HepG2 (cell line): Measurements from ENCODE around the gene TF. TPM values are rescaled to one million over a fixed set of nuclear protein-coding genes. Genes with fewer than 3 reads are reported as not detected.

ENCODE experiments used
- ATM ChIP-seq: fragments of 450-650 bp; IDR thresholded peaks from 2 replicates; pipeline ENCODE4 v1.7.1; 2017; ENCODE audit warnings: mild to moderate bottlenecking, borderline replicate concordance
- BHLHE40 ChIP-seq: IDR thresholded peaks from 2 replicates; pipeline ENCODE4 v1.6.1; 2011; ENCODE audit warnings: low read length, improper control_type of control experiment
- FOXA3 ChIP-seq: IDR thresholded peaks from 2 replicates; pipeline ENCODE4 v1.6.1; 2016; ENCODE audit warnings: missing genetic modification reagents, missing compliant biosample characterization
- FOXM1 ChIP-seq: sonication (generic); formaldehyde crosslinking; IDR thresholded peaks from 2 replicates; pipeline ENCODE4 v1.5.0; 2020; ENCODE audit warnings: missing genetic modification reagents
- GABPA ChIP-seq, 2 experiments: IDR thresholded peaks; 2 replicates each; pipeline ENCODE4 v1.6.1; 2011 to 2016; ENCODE audit warnings: low read depth in 2 of 2, low read length in 1 of 2, missing biosample characterization in 1 of 2, missing genetic modification characterization in 1 of 2
- GFI1 ChIP-seq: sonication (generic); formaldehyde crosslinking; IDR thresholded peaks from 2 replicates; pipeline ENCODE4 v1.5.0; 2020; ENCODE audit warnings: missing genetic modification reagents, mild to moderate bottlenecking, borderline replicate concordance
- HNF4G ChIP-seq, 2 experiments: sonication (generic) in 1 of 2; formaldehyde crosslinking in 1 of 2; IDR thresholded peaks; 2 replicates each; pipeline versions ENCODE4 v1.4.0 to v1.6.1; 2011 to 2020; ENCODE audit warnings: borderline replicate concordance in 2 of 2, low read depth in 2 of 2, mild to moderate bottlenecking in 2 of 2, low read length in 1 of 2, missing genetic modification reagents in 1 of 2, moderate library complexity in 1 of 2
- KAT7 ChIP-seq: IDR thresholded peaks from 2 replicates; pipeline ENCODE4 v1.6.1; 2018; ENCODE audit warnings: borderline replicate concordance, missing compliant biosample characterization
- KLF16 ChIP-seq, 2 experiments: sonication (generic) in 1 of 2; formaldehyde crosslinking in 1 of 2; IDR thresholded peaks; 2 replicates each; pipeline versions ENCODE4 v1.6.1 to v1.8.0; 2016 to 2023; ENCODE audit warnings: missing genetic modification reagents in 2 of 2, missing compliant biosample characterization in 1 of 2
- MAF1 ChIP-seq: sonication (generic); formaldehyde crosslinking; IDR thresholded peaks from 2 replicates; pipeline ENCODE4 v1.5.0; 2020; ENCODE audit warnings: missing genetic modification reagents, borderline replicate concordance
- MXD1 ChIP-seq: sonication (generic); formaldehyde crosslinking; IDR thresholded peaks from 2 replicates; pipeline ENCODE4 v1.4.0; 2020; ENCODE audit warnings: mild to moderate bottlenecking, missing genetic modification reagents
- NFIB ChIP-seq: sonication (generic); formaldehyde crosslinking; IDR thresholded peaks from 2 replicates; pipeline ENCODE4 v1.9.0; 2021; ENCODE audit warnings: missing genetic modification reagents, mild to moderate bottlenecking, borderline replicate concordance
- NFKB2 ChIP-seq: sonication (generic); formaldehyde crosslinking; IDR thresholded peaks from 2 replicates; pipeline ENCODE4 v1.4.0; 2020; ENCODE audit warnings: missing genetic modification reagents, borderline replicate concordance
- RNF219 ChIP-seq: sonication (generic); formaldehyde crosslinking; IDR thresholded peaks from 2 replicates; pipeline ENCODE4 v1.5.0; 2020; ENCODE audit warnings: mild to moderate bottlenecking, missing genetic modification reagents
- TAF1 ChIP-seq: sonication (generic); formaldehyde crosslinking; IDR thresholded peaks from 2 replicates; pipeline ENCODE4 v1.4.0; 2020; ENCODE audit warnings: missing genetic modification reagents
- TEAD2 ChIP-seq: sonication (generic); formaldehyde crosslinking; IDR thresholded peaks from 2 replicates; pipeline ENCODE4 v1.9.0; 2021; ENCODE audit warnings: missing genetic modification reagents
- TRIM24 ChIP-seq: sonication (generic); formaldehyde crosslinking; IDR thresholded peaks from 2 replicates; pipeline ENCODE4 v1.8.0; 2022; ENCODE audit warnings: mild to moderate bottlenecking, missing genetic modification reagents
- ZBTB20 ChIP-seq: sonication (generic); formaldehyde crosslinking; IDR thresholded peaks from 2 replicates; pipeline ENCODE4 v1.8.1; 2023; ENCODE audit warnings: missing genetic modification reagents, low read depth, mild to moderate bottlenecking, borderline replicate concordance
- ZNF232 ChIP-seq: sonication (generic); formaldehyde crosslinking; IDR thresholded peaks from 2 replicates; pipeline ENCODE4 v1.4.0; 2020; ENCODE audit warnings: missing genetic modification reagents, borderline replicate concordance
- ZNF326 ChIP-seq: sonication (generic); formaldehyde crosslinking; IDR thresholded peaks from 2 replicates; pipeline ENCODE4 v1.4.0; 2020; ENCODE audit warnings: missing genetic modification reagents, borderline replicate concordance
- ZNF431 ChIP-seq: sonication (generic); formaldehyde crosslinking; IDR thresholded peaks from 2 replicates; pipeline ENCODE4 v1.9.0; 2022; ENCODE audit warnings: missing genetic modification reagents, low read depth, mild to moderate bottlenecking, borderline replicate concordance
- ZNF678 ChIP-seq: sonication (generic); formaldehyde crosslinking; IDR thresholded peaks from 2 replicates; pipeline ENCODE4 v1.4.0; 2020; ENCODE audit warnings: mild to moderate bottlenecking, missing genetic modification reagents
- ZNF780A ChIP-seq: sonication (generic); formaldehyde crosslinking; IDR thresholded peaks from 2 replicates; pipeline ENCODE4 v1.8.0; 2022; ENCODE audit warnings: mild to moderate bottlenecking, missing genetic modification reagents, moderate library complexity
- polyA plus RNA-seq, 8 experiments: library from polyadenylated mRNA; depleted of rRNA in 3 of 8; stranded (reverse) in 7 of 8; unstranded in 1 of 8; fragments of >200 nt; fragmentation: Illumina TruSeq in 4 of 8; extraction: Trizol in 4 of 8; gene quantifications; 2 replicates each; pipeline versions ENCODE4 v1.2.1 to v1.2.3, GENCODE V29; 2011 to 2016; ENCODE audit warnings: low read depth in 4 of 8, missing spikeins in 1 of 8, mixed read lengths in 1 of 8; ENCODE audit not compliant: insufficient read depth in 1 of 8
- total RNA-seq, 5 experiments: library from RNA; depleted of rRNA; stranded (reverse); fragments of >200 nt; fragmentation: Illumina TruSeq; extraction: Trizol; gene quantifications; 2 replicates each; pipeline ENCODE4 v1.2.3, GENCODE V29; 2016; ENCODE audit warnings: low read depth in 1 of 5
- TF ChIP-seq, protein P1 (sequence below): sonication (generic); formaldehyde crosslinking; conservative IDR thresholded peaks from 2 replicates; pipeline ENCODE4 v1.8.0; 2022; ENCODE audit warnings: mild to moderate bottlenecking, moderate library complexity, missing genetic modification reagents
- TF ChIP-seq, protein P2 (sequence below): sonication (generic); formaldehyde crosslinking; IDR thresholded peaks from 2 replicates; pipeline ENCODE4 v1.8.0; 2022; ENCODE audit warnings: mild to moderate bottlenecking, missing genetic modification reagents, borderline replicate concordance

Gene TF
- total and polyA plus RNA-seq, 2 of the 13 experiments (the other 11 are each of a cell fraction or from before 2014, with no cell fraction given): 10,074 to 11,821 TPM

- TF ChIP-seq, protein P1, sequence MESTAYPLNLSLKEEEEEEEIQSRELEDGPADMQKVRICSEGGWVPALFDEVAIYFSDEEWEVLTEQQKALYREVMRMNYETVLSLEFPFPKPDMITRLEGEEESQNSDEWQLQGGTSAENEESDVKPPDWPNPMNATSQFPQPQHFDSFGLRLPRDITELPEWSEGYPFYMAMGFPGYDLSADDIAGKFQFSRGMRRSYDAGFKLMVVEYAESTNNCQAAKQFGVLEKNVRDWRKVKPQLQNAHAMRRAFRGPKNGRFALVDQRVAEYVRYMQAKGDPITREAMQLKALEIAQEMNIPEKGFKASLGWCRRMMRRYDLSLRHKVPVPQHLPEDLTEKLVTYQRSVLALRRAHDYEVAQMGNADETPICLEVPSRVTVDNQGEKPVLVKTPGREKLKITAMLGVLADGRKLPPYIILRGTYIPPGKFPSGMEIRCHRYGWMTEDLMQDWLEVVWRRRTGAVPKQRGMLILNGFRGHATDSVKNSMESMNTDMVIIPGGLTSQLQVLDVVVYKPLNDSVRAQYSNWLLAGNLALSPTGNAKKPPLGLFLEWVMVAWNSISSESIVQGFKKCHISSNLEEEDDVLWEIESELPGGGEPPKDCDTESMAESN (CRISPR knock-in tag): 0 out of 2 replicates have a peak, but pooled peaks have one; percentile 32
- TF ChIP-seq ZNF780A (no peak), ATM (no peak), KAT7 (CRISPR knock-in tag) (no peak), KLF16 (CRISPR knock-in tag; IDR thresholded peaks at IDR 0.05) (peak in 1 of 2 experiments; percentile 64; a peak in 1 of 4 replicates), FOXA3 (CRISPR knock-in tag) (peak; percentile 97), MXD1 (CRISPR knock-in tag) (no peak), GFI1 (CRISPR knock-in tag) (peak; percentile 72; the same call in 1 of the 2 replicates), TRIM24 (CRISPR knock-in tag) (no peak), NFKB2 (CRISPR knock-in tag) (no peak), ZNF232 (CRISPR knock-in tag) (peak; percentile 69; the same call in 1 of the 2 replicates), ZNF431 (no peak), BHLHE40 (no peak), RNF219 (CRISPR knock-in tag) (no peak), NFIB (CRISPR knock-in tag) (no peak), MAF1 (CRISPR knock-in tag) (0 out of 2 replicates have a peak, but pooled peaks have one; percentile 30), FOXM1 (CRISPR knock-in tag) (no peak; the same call in 1 of the 2 replicates), ZNF678 (CRISPR knock-in tag) (no peak), GABPA (IDR thresholded peaks at IDR 0.05; ENCODE audit: low read depth, low read length) (no peak), GABPA (CRISPR knock-in tag; IDR thresholded peaks at IDR 0.05; ENCODE audit: low read depth) (peak; percentile 66; the same call in 1 of the 2 replicates), TAF1 (CRISPR knock-in tag) (no peak), ZNF326 (CRISPR knock-in tag) (no peak), ZBTB20 (CRISPR knock-in tag) (peak; percentile 59; the same call in 1 of the 2 replicates), TEAD2 (CRISPR knock-in tag) (no peak), HNF4G (IDR thresholded peaks at IDR 0.05; ENCODE audit: borderline replicate concordance, low read depth, low read length) (peak; percentile 47; the same call in 1 of the 2 replicates), HNF4G (CRISPR knock-in tag; IDR thresholded peaks at IDR 0.05; ENCODE audit: borderline replicate concordance, low read depth) (peak; percentile 69; the same call in 1 of the 2 replicates)
- TF ChIP-seq, protein P2, sequence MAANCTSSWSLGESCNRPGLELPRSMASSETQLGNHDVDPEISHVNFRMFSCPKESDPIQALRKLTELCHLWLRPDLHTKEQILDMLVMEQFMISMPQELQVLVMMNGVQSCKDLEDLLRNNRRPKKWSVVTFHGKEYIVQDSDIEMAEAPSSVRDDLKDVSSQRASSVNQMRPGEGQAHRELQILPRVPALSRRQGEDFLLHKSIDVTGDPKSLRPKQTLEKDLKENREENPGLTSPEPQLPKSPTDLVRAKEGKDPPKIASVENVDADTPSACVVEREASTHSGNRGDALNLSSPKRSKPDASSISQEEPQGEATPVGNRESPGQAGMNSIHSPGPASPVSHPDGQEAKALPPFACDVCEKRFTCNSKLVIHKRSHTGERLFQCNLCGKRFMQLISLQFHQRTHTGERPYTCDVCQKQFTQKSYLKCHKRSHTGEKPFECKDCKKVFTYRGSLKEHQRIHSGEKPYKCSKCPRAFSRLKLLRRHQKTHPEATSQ: no peak
Observed at GRCh38 chr3:133703915-133704314, 42.3 kb upstream of the TF start (continued).
